Activated CD4-positive, alpha-beta memory T cell treated with anti-CD3 and anti-CD28 coated beads, Interleukin-2, amount 10 ng/mL, durations not matched to agents 7 days and 5 days (primary cell): Measurements from ENCODE around the gene PPP3CA. TPM values are rescaled to one million over a fixed set of nuclear protein-coding genes. Genes with fewer than 3 reads are reported as not detected.

ENCODE experiments used
- CTCF ChIA-PET: fragments of 350-600 bp; sonication (Branson Sonifier 250); formaldehyde crosslinking; loops from one replicate; lab custom pipeline; 2021; ENCODE audit warnings: antibody characterized with exemption, inconsistent platforms; lab: Charles Lee
- POLR2A ChIA-PET: fragments of 350-600 bp; sonication (Branson Sonifier 250); formaldehyde crosslinking; loops from one replicate; lab custom pipeline; 2021; ENCODE audit warnings: antibody characterized with exemption; lab: Charles Lee
- DNase-seq: peaks from one replicate; pipeline ENCODE4 v3.0.0-alpha.2; 2020
- H3K27ac Mint-ChIP-seq: one replicate; pipeline ENCODE4 v1.8.0; 2021; ENCODE audit warnings: mild to moderate bottlenecking, mixed read lengths
- H3K27me3 Mint-ChIP-seq: one replicate; pipeline ENCODE4 v1.8.0; 2021; ENCODE audit warnings: mixed read lengths
- H3K36me3 Mint-ChIP-seq: one replicate; pipeline ENCODE4 v1.8.0; 2021; ENCODE audit warnings: low read depth, mixed read lengths
- H3K4me1 Mint-ChIP-seq: one replicate; pipeline ENCODE4 v1.8.0; 2021; ENCODE audit warnings: mixed read lengths
- H3K4me3 Mint-ChIP-seq: one replicate; pipeline ENCODE4 v1.8.0; 2021; ENCODE audit warnings: mild to moderate bottlenecking, mixed read lengths
- H3K9me3 Mint-ChIP-seq: one replicate; pipeline ENCODE4 v1.8.0; 2021; ENCODE audit warnings: mixed read lengths
- total RNA-seq, 2 experiments: library from RNA; stranded (reverse); gene quantifications; one replicate each; pipeline ENCODE4 v1.2.3, GENCODE V29; 2021

The PPP3CA gene
- total RNA-seq, 2 experiments from 2014 or later, result 45.5 to 48.6 TPM

- Mint-ChIP-seq H3K9me3 (no peaks in the 10 kb centered on the region), H3K4me3 (no peak overlapping the region), H3K36me3 (peaks cover 18% of the 10 kb centered on the region), H3K27me3 (no peaks in the 10 kb centered on the region), H3K27ac (no peak overlapping the region), H3K4me1 (peaks cover 38% of the 10 kb centered on the region)
- CTCF ChIA-PET, result interaction anchor here (1.4 to 1.5 kb wide), 2 partner anchors 21 to 92 kb away, joined by 3 to 4 read pairs; partner anchors contain the start of gene PPP3CA
- POLR2A ChIA-PET, result interaction anchor here (1.1 to 4.4 kb wide), 3 partner anchors 18 to 1233 kb away, joined by 3 to 46 read pairs (median 5); partner anchors contain the start of gene PPP3CA
- DNase-seq, result no peak
Measured at GRCh38 chr4:101326576-101326975, 20.8 kb downstream of the PPP3CA start.

- Mint-ChIP-seq H3K4me3 (no peak overlapping the region), H3K36me3 (peaks cover 18% of the 10 kb centered on the region), H3K27me3 (no peaks in the 10 kb centered on the region), H3K9me3 (no peaks in the 10 kb centered on the region), H3K4me1 (peaks cover 15% of the 10 kb centered on the region), H3K27ac (no peak overlapping the region)
- no peak for DNase-seq
- POLR2A ChIA-PET, result no interaction called here
- CTCF ChIA-PET, result no interaction called here
Measured at GRCh38 chr4:101322743-101323142, 24.6 kb downstream of the PPP3CA start.

GRCh38 chr4:101321481-101322042 is 25.8 kb downstream of the PPP3CA start:
- no peak overlapping the region for H3K4me3 Mint-ChIP-seq
- H3K4me1 Mint-ChIP-seq, result peaks cover 5% of the 10 kb centered on the region
- CTCF ChIA-PET, result interaction anchor here (0.6 kb wide), 1 partner anchor 110 kb away, joined by 3 read pairs; no protein-coding TSS in a partner anchor
- peaks cover 15% of the 10 kb centered on the region for H3K36me3 Mint-ChIP-seq
- DNase-seq, result no peak
- no peak overlapping the region for H3K27ac Mint-ChIP-seq
- no peaks in the 10 kb centered on the region for H3K9me3 Mint-ChIP-seq
- POLR2A ChIA-PET, result no interaction called here
- H3K27me3 Mint-ChIP-seq, result no peaks in the 10 kb centered on the region

GRCh38 chr4:101315786-101316185 is 31.5 kb downstream of the PPP3CA start:
- CTCF ChIA-PET, result no interaction called here
- no peaks in the 10 kb centered on the region for H3K27me3 Mint-ChIP-seq
- H3K4me3 Mint-ChIP-seq, result no peak overlapping the region
- H3K36me3 Mint-ChIP-seq, result peaks cover 9% of the 10 kb centered on the region
- POLR2A ChIA-PET, result interaction anchor here (0.6 kb wide), 1 partner anchor 34 kb away, joined by 3 read pairs; no protein-coding TSS in a partner anchor
- DNase-seq, result no peak
- H3K27ac Mint-ChIP-seq, result no peak overlapping the region
- peaks cover 1% of the 10 kb centered on the region for H3K4me1 Mint-ChIP-seq
- no peaks in the 10 kb centered on the region for H3K9me3 Mint-ChIP-seq

- no peaks in the 10 kb centered on the region for H3K27me3 Mint-ChIP-seq
- no peak overlapping the region for H3K27ac Mint-ChIP-seq
- POLR2A ChIA-PET, result no interaction called here
- CTCF ChIA-PET, result no interaction called here
- no peak for DNase-seq
- no peaks in the 10 kb centered on the region for H3K9me3 Mint-ChIP-seq
- H3K4me1 Mint-ChIP-seq, result peaks cover 2% of the 10 kb centered on the region
- no peak overlapping the region for H3K4me3 Mint-ChIP-seq
- H3K36me3 Mint-ChIP-seq, result peaks cover 9% of the 10 kb centered on the region
Measured at GRCh38 chr4:101315041-101315440, 32.3 kb downstream of the PPP3CA start.

- no peaks in the 10 kb centered on the region for H3K27me3 Mint-ChIP-seq
Measured at GRCh38 chr4:101309925-101310324, 37.4 kb downstream of the PPP3CA start.

GRCh38 chr4:101307899-101308298 is 39.4 kb downstream of the PPP3CA start:
- DNase-seq, result no peak
- Mint-ChIP-seq H3K9me3 (no peaks in the 10 kb centered on the region), H3K36me3 (no peaks in the 10 kb centered on the region), H3K4me3 (no peak overlapping the region), H3K4me1 (peaks cover 21% of the 10 kb centered on the region), H3K27ac (no peak overlapping the region), H3K27me3 (no peaks in the 10 kb centered on the region)
- POLR2A ChIA-PET, result no interaction called here
- CTCF ChIA-PET, result no interaction called here

More at GRCh38 chr4:101309925-101310324, 37.4 kb downstream of the PPP3CA start:
- Mint-ChIP-seq H3K36me3 (peaks cover under 1% of the 10 kb centered on the region), H3K4me1 (peaks cover 21% of the 10 kb centered on the region), H3K9me3 (no peaks in the 10 kb centered on the region), H3K4me3 (no peak overlapping the region), H3K27ac (no peak overlapping the region)
- DNase-seq, result no peak
- ChIA-PET CTCF (no interaction called here), POLR2A (no interaction called here)

- POLR2A ChIA-PET, result interaction anchor here (2.2 kb wide), 1 partner anchor 40 kb away, joined by 7 read pairs; the partner anchor contains the start of gene PPP3CA
- H3K27me3 Mint-ChIP-seq, result no peaks in the 10 kb centered on the region
- DNase-seq, result no peak
- peaks cover 21% of the 10 kb centered on the region for H3K4me1 Mint-ChIP-seq
- CTCF ChIA-PET, result interaction anchor here (0.7 kb wide), 2 partner anchors 75 to 261 kb away, joined by 3 to 4 read pairs; no protein-coding TSS in a partner anchor
- no peak overlapping the region for H3K4me3 Mint-ChIP-seq
- no peaks in the 10 kb centered on the region for H3K36me3 Mint-ChIP-seq
- no peak overlapping the region for H3K27ac Mint-ChIP-seq
- H3K9me3 Mint-ChIP-seq, result no peaks in the 10 kb centered on the region
Measured at GRCh38 chr4:101306764-101307615, 40.3 kb downstream of the PPP3CA start.

- H3K4me3 Mint-ChIP-seq, result no peak overlapping the region
- no peak overlapping the region for H3K27ac Mint-ChIP-seq
- CTCF ChIA-PET, result interaction anchor here (0.7 kb wide), 2 partner anchors 74 to 260 kb away, joined by 3 to 4 read pairs; no protein-coding TSS in a partner anchor
- H3K27me3 Mint-ChIP-seq, result no peaks in the 10 kb centered on the region
- H3K9me3 Mint-ChIP-seq, result no peaks in the 10 kb centered on the region
- H3K4me1 Mint-ChIP-seq, result peaks cover 21% of the 10 kb centered on the region
- no peaks in the 10 kb centered on the region for H3K36me3 Mint-ChIP-seq
- no peak for DNase-seq
- POLR2A ChIA-PET, result interaction anchor here (2.2 kb wide), 1 partner anchor 41 kb away, joined by 7 read pairs; the partner anchor contains the start of gene PPP3CA
Measured at GRCh38 chr4:101306225-101306624, 41.1 kb downstream of the PPP3CA start.

GRCh38 chr4:101304916-101305315 is 42.4 kb downstream of the PPP3CA start:
- Mint-ChIP-seq H3K27ac (no peak overlapping the region), H3K9me3 (no peaks in the 10 kb centered on the region), H3K36me3 (no peaks in the 10 kb centered on the region), H3K27me3 (no peaks in the 10 kb centered on the region), H3K4me3 (no peak overlapping the region), H3K4me1 (peaks cover 22% of the 10 kb centered on the region)
- CTCF ChIA-PET, result no interaction called here
- POLR2A ChIA-PET, result no interaction called here
- no peak for DNase-seq

- Mint-ChIP-seq H3K9me3 (no peaks in the 10 kb centered on the region), H3K4me3 (no peak overlapping the region), H3K27ac (no peak overlapping the region), H3K27me3 (no peaks in the 10 kb centered on the region), H3K4me1 (peaks cover 4% of the 10 kb centered on the region), H3K36me3 (no peaks in the 10 kb centered on the region)
- ChIA-PET POLR2A (no interaction called here), CTCF (no interaction called here)
- no peak for DNase-seq
Measured at GRCh38 chr4:101299899-101300540, 47.3 kb downstream of the PPP3CA start.

GRCh38 chr4:101299021-101299420 is 48.3 kb downstream of the PPP3CA start:
- H3K4me3 Mint-ChIP-seq, result no peak overlapping the region

GRCh38 chr4:101295691-101296090 is 51.6 kb downstream of the PPP3CA start:
- ChIA-PET POLR2A (no interaction called here), CTCF (no interaction called here)
- DNase-seq, result no peak
- peaks cover 6% of the 10 kb centered on the region for H3K4me1 Mint-ChIP-seq
- H3K4me3 Mint-ChIP-seq, result no peak overlapping the region
- peaks cover 7% of the 10 kb centered on the region for H3K36me3 Mint-ChIP-seq
- no peak overlapping the region for H3K27ac Mint-ChIP-seq
- H3K9me3 Mint-ChIP-seq, result no peaks in the 10 kb centered on the region
- H3K27me3 Mint-ChIP-seq, result no peaks in the 10 kb centered on the region

More at GRCh38 chr4:101299021-101299420, 48.3 kb downstream of the PPP3CA start:
- peaks cover 6% of the 10 kb centered on the region for H3K4me1 Mint-ChIP-seq
- CTCF ChIA-PET, result no interaction called here
- H3K9me3 Mint-ChIP-seq, result no peaks in the 10 kb centered on the region
- H3K27ac Mint-ChIP-seq, result no peak overlapping the region
- no peak for DNase-seq
- POLR2A ChIA-PET, result no interaction called here
- H3K36me3 Mint-ChIP-seq, result no peaks in the 10 kb centered on the region
- no peaks in the 10 kb centered on the region for H3K27me3 Mint-ChIP-seq
